Vagina (tissue), 2 donors: ENCODE measurements around the gene MARCHF3.

Source experiments
- CTCF ChIP-seq, 3 experiments: fragments of 450-650 bp in 2 of 3; fragments of 200-600 bp in 1 of 3; sonication (generic) in 1 of 3; IDR thresholded peaks; one replicate each; pipeline ENCODE4 v1.5.1; 2017 to 2019; ENCODE audit warnings: antibody characterized with exemption in 3 of 3, mild to moderate bottlenecking in 2 of 3, moderate library complexity in 2 of 3
- POLR2A ChIP-seq, 2 donors: fragments of 450-650 bp; IDR thresholded peaks; one replicate each; pipeline ENCODE4 v1.6.1; 2017; ENCODE audit warnings: antibody characterized with exemption in 2 of 2, mild to moderate bottlenecking in 2 of 2, moderate library complexity in 2 of 2
- POLR2AphosphoS5 ChIP-seq, 2 donors: sonication (generic); formaldehyde crosslinking; IDR thresholded peaks; one replicate each; pipeline ENCODE4 v1.9.0; 2017; ENCODE audit warnings: antibody characterized with exemption in 2 of 2, mild to moderate bottlenecking in 2 of 2, low read depth in 1 of 2; ENCODE audit not compliant: insufficient read depth in 1 of 2

DNA sequence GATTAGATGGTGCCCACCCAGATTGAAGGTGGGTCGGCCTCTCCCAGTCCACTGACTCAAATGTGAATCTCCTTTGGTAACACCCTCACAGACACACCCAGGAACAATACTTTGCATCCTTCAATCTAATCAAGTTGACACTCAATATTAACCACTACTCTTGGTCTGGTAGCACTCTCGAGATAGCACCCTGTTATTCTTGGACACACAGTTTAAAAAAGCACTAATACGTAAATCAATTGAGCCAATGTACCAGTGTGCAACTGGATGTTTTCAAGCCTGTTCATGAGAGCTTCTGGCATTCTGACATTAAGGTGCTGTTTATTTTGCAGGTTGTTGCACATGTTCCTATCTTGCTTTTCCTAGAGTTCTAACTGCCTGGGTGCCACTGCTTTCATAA lies 35.3 kb downstream of the MARCHF3 start:
- TF ChIP-seq POLR2A (IDR thresholded peaks at IDR 0.05) (no peak), CTCF (IDR thresholded peaks at IDR 0.05) (no peak), POLR2AphosphoS5 (IDR thresholded peaks at IDR 0.05; ENCODE audit: insufficient read depth in 1 of 2, low read depth in 1 of 2) (no peak)
